GM23248 (cell line): ENCODE results near the gene PNPLA8.

Experiments
- EZH2 ChIP-seq: fragments of 200-600 bp; sonication (generic); IDR thresholded peaks from 2 replicates; pipeline ENCODE4 v1.6.1; 2018; ENCODE audit warnings: antibody characterized with exemption, mild to moderate bottlenecking; ENCODE audit not compliant: insufficient read depth, poor library complexity, severe bottlenecking
- EZH2phosphoT487 ChIP-seq: fragments of 200-600 bp; sonication (generic); IDR thresholded peaks from 2 replicates; pipeline ENCODE4 v1.6.1; 2018; ENCODE audit warnings: antibody characterized with exemption, moderate library complexity, mild to moderate bottlenecking, low read depth; ENCODE audit not compliant: insufficient read depth

DNA sequence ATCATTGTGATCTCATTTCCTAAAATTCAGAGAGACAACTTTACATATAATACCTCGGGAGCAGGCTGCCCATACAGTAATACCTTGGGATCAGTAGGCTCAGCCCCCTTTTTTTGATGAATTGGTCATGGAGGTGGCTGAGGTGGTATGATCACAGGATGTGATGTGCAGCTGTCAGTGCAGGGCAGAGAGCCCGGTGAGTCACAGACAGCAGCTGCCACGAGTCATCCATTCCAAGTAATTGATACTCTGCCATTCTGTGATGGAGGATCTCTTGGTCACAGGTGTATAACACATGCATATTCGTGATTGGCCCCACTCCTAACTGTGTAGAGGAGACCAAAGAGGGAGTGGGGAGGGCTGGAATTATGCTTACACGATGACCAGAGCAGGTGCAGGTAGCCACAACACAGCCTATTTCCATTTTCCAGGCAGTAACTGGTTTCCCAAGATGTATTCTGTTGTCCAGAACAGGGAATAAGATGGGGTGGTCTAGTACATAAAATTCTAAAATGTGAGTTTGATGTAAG lies 83.8 kb downstream of the PNPLA8 start:
- no peak for TF ChIP-seq EZH2phosphoT487
- no peak for TF ChIP-seq EZH2
